NT2/D1 (cell line): ENCODE data around the gene CDC37L1.

Source experiments
- SUZ12 ChIP-seq: IDR thresholded peaks from 2 replicates; pipeline ENCODE4 v1.6.1; 2011; ENCODE audit not compliant: insufficient read length, insufficient read depth; ENCODE audit errors: extremely low read depth
- ZNF274 ChIP-seq: IDR thresholded peaks from 2 replicates; pipeline ENCODE4 v1.6.1; 2011; ENCODE audit warnings: mild to moderate bottlenecking, low read depth, low read length

DNA sequence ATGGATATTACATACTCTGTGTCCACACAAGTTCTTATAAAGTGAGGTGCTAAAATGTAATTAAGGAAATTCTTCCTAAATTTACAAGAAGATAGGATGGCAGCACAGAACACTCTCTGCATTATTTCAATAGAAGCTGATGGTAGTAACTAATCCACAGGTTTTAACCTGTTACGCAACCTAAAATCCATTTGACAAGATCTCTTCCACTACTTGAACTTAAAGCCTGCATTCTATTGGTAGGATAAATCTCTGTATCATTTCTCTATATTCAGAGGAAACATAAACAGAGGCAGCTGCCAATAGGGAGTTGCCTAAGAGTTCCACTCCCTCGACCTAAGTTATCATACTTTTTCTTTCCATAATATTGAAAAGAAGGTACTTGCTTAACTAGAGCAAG, 21.6 kb downstream of the CDC37L1 start:
- no peak for TF ChIP-seq ZNF274
- TF ChIP-seq SUZ12, result no peak
